SK-N-SH treated with all-trans-retinoic acid at 6 μM for 48 hours (cell line): ENCODE data around the gene GPBP1.

Source experiments
- ATAC-seq: fragments of 200-7000 bp; cut with Tn5 transposase; 3 replicates; pipeline ENCODE4 v1.9.1; 2020; ENCODE audit warnings: mild to moderate bottlenecking, moderate library complexity
- BACH2 ChIP-seq: fragments of 250-450 bp; sonication (Bioruptor Pico); IDR thresholded peaks from 2 replicates; pipeline ENCODE4 v1.9.0; 2021; ENCODE audit warnings: mild to moderate bottlenecking, borderline replicate concordance
- CREB5 ChIP-seq: fragments of 250-450 bp; sonication (Bioruptor Pico); IDR thresholded peaks from 2 replicates; pipeline ENCODE4 v1.5.1; 2020; ENCODE audit warnings: low read depth, mild to moderate bottlenecking, moderate library complexity
- CSDC2 ChIP-seq: fragments of 250-450 bp; sonication (Bioruptor Pico); IDR thresholded peaks from 2 replicates; pipeline ENCODE4 v1.5.0; 2020; ENCODE audit warnings: mild to moderate bottlenecking, moderate library complexity
- CSRNP3 ChIP-seq: fragments of 250-450 bp; sonication (Bioruptor Pico); IDR thresholded peaks from 2 replicates; pipeline ENCODE4 v1.5.1; 2021; ENCODE audit warnings: mild to moderate bottlenecking, moderate library complexity
- ESRRG ChIP-seq: fragments of 250-450 bp; sonication (Bioruptor Pico); IDR thresholded peaks from 2 replicates; pipeline ENCODE4 v1.6.1; 2021; ENCODE audit warnings: mild to moderate bottlenecking
- GLIS3 ChIP-seq: fragments of 250-450 bp; sonication (Bioruptor Pico); IDR thresholded peaks from 2 replicates; pipeline ENCODE4 v1.5.0; 2020; ENCODE audit warnings: mild to moderate bottlenecking, moderate library complexity
- ISL1 ChIP-seq: fragments of 250-450 bp; sonication (Bioruptor Pico); IDR thresholded peaks from 2 replicates; pipeline ENCODE4 v2.1.2; 2022; ENCODE audit warnings: mild to moderate bottlenecking, moderate library complexity
- POU6F1 ChIP-seq: fragments of 250-450 bp; sonication (Bioruptor Pico); IDR thresholded peaks from 2 replicates; pipeline ENCODE4 v1.8.0; 2021; ENCODE audit warnings: low read depth, mild to moderate bottlenecking, moderate library complexity, borderline replicate concordance
- PPARA ChIP-seq: fragments of 250-450 bp; sonication (Bioruptor Pico); IDR thresholded peaks from 2 replicates; pipeline ENCODE4 v1.5.0; 2020; ENCODE audit warnings: mild to moderate bottlenecking, borderline replicate concordance
- RARB ChIP-seq: fragments of 250-450 bp; sonication (Bioruptor Pico); IDR thresholded peaks from 2 replicates; pipeline ENCODE4 v1.8.0; 2021; ENCODE audit warnings: mild to moderate bottlenecking, moderate library complexity
- SNAI2 ChIP-seq: fragments of 250-450 bp; sonication (Bioruptor Pico); IDR thresholded peaks from 2 replicates; pipeline ENCODE4 v1.5.0; 2020; ENCODE audit warnings: mild to moderate bottlenecking, moderate library complexity
- TOX ChIP-seq: fragments of 250-450 bp; sonication (Bioruptor Pico); IDR thresholded peaks from 2 replicates; pipeline ENCODE4 v1.8.0; 2021; ENCODE audit warnings: mild to moderate bottlenecking, moderate library complexity, borderline replicate concordance
- TSHZ2 ChIP-seq: fragments of 250-450 bp; sonication (Bioruptor Pico); IDR thresholded peaks from 2 replicates; pipeline ENCODE4 v1.5.0; 2020; ENCODE audit warnings: mild to moderate bottlenecking, moderate library complexity
- ZC3H10 ChIP-seq: fragments of 250-450 bp; sonication (Bioruptor Pico); IDR thresholded peaks from 2 replicates; pipeline ENCODE4 v1.5.1; 2021; ENCODE audit warnings: mild to moderate bottlenecking, moderate library complexity
- ZFP30 ChIP-seq: fragments of 450-650 bp; formaldehyde crosslinking; IDR thresholded peaks from 2 replicates; pipeline ENCODE4 v1.5.0; 2022; ENCODE audit warnings: mild to moderate bottlenecking, moderate library complexity
- ZNF70 ChIP-seq: fragments of 450-650 bp; formaldehyde crosslinking; IDR thresholded peaks from 2 replicates; pipeline ENCODE4 v1.5.0; 2020; ENCODE audit warnings: mild to moderate bottlenecking, moderate library complexity
- ZNF8 ChIP-seq: fragments of 450-650 bp; formaldehyde crosslinking; IDR thresholded peaks from 2 replicates; pipeline ENCODE4 v1.5.0; 2020; ENCODE audit warnings: mild to moderate bottlenecking, moderate library complexity

Gene GPBP1

GRCh38 chr5:57244331-57244730 lies 70.5 kb downstream of the GPBP1 start:
- ATAC-seq, result no peak
- TF ChIP-seq CREB5 (no peak), BACH2 (CRISPR knock-in tag) (no peak), CSDC2 (CRISPR knock-in tag) (no peak), ZFP30 (CRISPR knock-in tag) (no peak), ZC3H10 (CRISPR knock-in tag) (no peak), ISL1 (no peak), POU6F1 (CRISPR knock-in tag) (no peak), PPARA (no peak)

GRCh38 chr5:57246426-57246825 lies 72.6 kb downstream of the GPBP1 start:
- ATAC-seq, result no peak
- TF ChIP-seq TOX (CRISPR knock-in tag), result no peak
- no peak for TF ChIP-seq TSHZ2 (CRISPR knock-in tag)
- no peak for TF ChIP-seq SNAI2 (CRISPR knock-in tag)
- TF ChIP-seq CREB5, result no peak
- no peak for TF ChIP-seq ZNF70 (CRISPR knock-in tag)
- TF ChIP-seq PPARA, result no peak
- no peak for TF ChIP-seq BACH2 (CRISPR knock-in tag)
- no peak for TF ChIP-seq ZC3H10 (CRISPR knock-in tag)
- TF ChIP-seq GLIS3, result no peak
- TF ChIP-seq RARB, result no peak
- no peak for TF ChIP-seq CSRNP3 (CRISPR knock-in tag)

- no peak for TF ChIP-seq CSDC2 (CRISPR knock-in tag)
- no peak for TF ChIP-seq ESRRG (CRISPR knock-in tag)
- no peak for TF ChIP-seq ZNF8 (CRISPR knock-in tag)
- no peak for TF ChIP-seq ZC3H10 (CRISPR knock-in tag)
- TF ChIP-seq CSRNP3 (CRISPR knock-in tag), result no peak
- TF ChIP-seq GLIS3, result no peak
- TF ChIP-seq POU6F1 (CRISPR knock-in tag), result no peak
- ATAC-seq, result no peak
These were observed 73.9 kb downstream of the GPBP1 start for GRCh38 chr5:57247765-57248164.
